Smooth muscle cell (in vitro differentiated cells): ENCODE results near the gene ARHGEF10L. TPM values are rescaled to one million over a fixed set of nuclear protein-coding genes. Genes with fewer than 3 reads are reported as not detected.

Experiments
- DNase-seq: peaks from one replicate; lab custom pipeline; 2025; ENCODE audit not compliant: unreplicated experiment; lab: John Stamatoyannopoulos, UW
- H2AFZ ChIP-seq: fragments of 200-600 bp; sonication (generic); 2 replicates; pipeline ENCODE4 v1.6.0; 2016; ENCODE audit warnings: antibody characterized with exemption, low read depth, mild to moderate bottlenecking
- H3F3A ChIP-seq: fragments of 200-600 bp; sonication (generic); 2 replicates; pipeline ENCODE4 v1.6.0; 2017; ENCODE audit warnings: antibody characterized with exemption, low read depth
- H3K27ac ChIP-seq: fragments of 200-600 bp; sonication (generic); 2 replicates; pipeline ENCODE4 v1.5.1; 2016; ENCODE audit warnings: low read depth, mild to moderate bottlenecking
- H3K27me3 ChIP-seq: fragments of 200-600 bp; sonication (generic); 2 replicates; pipeline ENCODE4 v1.6.1; 2016; ENCODE audit warnings: low read depth, mild to moderate bottlenecking
- H3K36me3 ChIP-seq: fragments of 200-600 bp; sonication (generic); 2 replicates; pipeline ENCODE4 v1.5.1; 2016; ENCODE audit warnings: low read depth
- H3K4me1 ChIP-seq: fragments of 200-600 bp; sonication (generic); 2 replicates; pipeline ENCODE4 v1.5.1; 2016; ENCODE audit warnings: low read depth
- H3K4me2 ChIP-seq: fragments of 200-600 bp; sonication (generic); 2 replicates; pipeline ENCODE4 v1.6.0; 2016; ENCODE audit warnings: mild to moderate bottlenecking
- H3K4me3 ChIP-seq: fragments of 200-600 bp; sonication (generic); 2 replicates; pipeline ENCODE4 v1.5.1; 2016; ENCODE audit warnings: mild to moderate bottlenecking
- H3K79me2 ChIP-seq: fragments of 200-600 bp; sonication (generic); 2 replicates; pipeline ENCODE4 v1.6.0; 2016; ENCODE audit warnings: low read depth, mild to moderate bottlenecking
- H3K9ac ChIP-seq: fragments of 200-600 bp; sonication (generic); 2 replicates; pipeline ENCODE4 v1.6.0; 2016; ENCODE audit warnings: low read depth
- H3K9me3 ChIP-seq: fragments of 200-600 bp; sonication (generic); replicated peaks from 2 replicates; pipeline ENCODE4 v1.5.1; 2016; ENCODE audit warnings: low read depth
- H4K20me1 ChIP-seq: fragments of 200-600 bp; sonication (generic); 2 replicates; pipeline ENCODE4 v1.6.0; 2016; ENCODE audit warnings: low read depth
- CTCF ChIP-seq: fragments of 200-600 bp; sonication (generic); IDR thresholded peaks from 2 replicates; pipeline ENCODE4 v1.5.1; 2017; ENCODE audit warnings: borderline replicate concordance, mild to moderate bottlenecking, antibody characterized with exemption; ENCODE audit not compliant: insufficient read depth, poor library complexity, severe bottlenecking
- WGBS: methylation state at CpG from one replicate; pipeline ENCODE4 v1.1.7; 2016; ENCODE audit warnings: low lambda C conversion rate; 5-methylcytosine and 5-hydroxymethylcytosine counted together
- polyA plus RNA-seq: library from polyadenylated mRNA; unstranded; fragments of >200 nt; fragmentation: Nextera tagmentation; extraction: Ambion mirVana; gene quantifications from 2 replicates; pipeline ENCODE4 v1.2.1, GENCODE V29; 2016
- total RNA-seq: library from RNA; depleted of rRNA; stranded (reverse); fragments of >200 nt; gene quantifications from 2 replicates; pipeline ENCODE4 v1.2.3, GENCODE V29; 2014

Gene ARHGEF10L
- total and polyA plus RNA-seq, 2 experiments from 2014 or later: 6.6 to 13.7 TPM

- Histone ChIP-seq H3K27me3 (no peaks in the 10 kb centered on the region), H3K36me3 (no peaks in the 10 kb centered on the region), H3K4me2 (no peak overlapping the region), H3K4me1 (no peaks in the 10 kb centered on the region), H3K9me3 (no peaks in the 10 kb centered on the region), H3F3A (no peaks in the 10 kb centered on the region), H4K20me1 (peaks cover 3% of the 10 kb centered on the region), H3K79me2 (no peaks in the 10 kb centered on the region), H2AFZ (no peak overlapping the region), H3K9ac (no peak overlapping the region), H3K4me3 (no peak overlapping the region), H3K27ac (no peak overlapping the region)
- DNase-seq: no peak
- TF ChIP-seq CTCF: no peak
- WGBS: 96% methylated on average over 12 of the region's 12 CpGs
These were observed 77.3 kb downstream of the ARHGEF10L start for GRCh38 chr1:17616731-17617279.

- H3K79me2 ChIP-seq: no peaks in the 10 kb centered on the region
- no peaks in the 10 kb centered on the region for H3K36me3 ChIP-seq
- no peaks in the 10 kb centered on the region for H3F3A ChIP-seq
- no peak overlapping the region for H3K4me3 ChIP-seq
- H3K9me3 ChIP-seq: no peaks in the 10 kb centered on the region
- TF ChIP-seq CTCF: no peak
- H3K27me3 ChIP-seq: no peaks in the 10 kb centered on the region
- no peak overlapping the region for H3K9ac ChIP-seq
- H3K27ac ChIP-seq: no peak overlapping the region
- H3K4me2 ChIP-seq: no peak overlapping the region
- no peaks in the 10 kb centered on the region for H3K4me1 ChIP-seq
- H4K20me1 ChIP-seq: no peaks in the 10 kb centered on the region
- H2AFZ ChIP-seq: no peak overlapping the region
- DNase-seq: no peak
- 67% methylated on average over 22 of the region's 27 CpGs for WGBS
These were observed 78.5 kb downstream of the ARHGEF10L start for GRCh38 chr1:17617787-17618557.

GRCh38 chr1:17618558-17619247 lies 79.2 kb downstream of the ARHGEF10L start:
- no peak overlapping the region for H3K4me2 ChIP-seq
- no peaks in the 10 kb centered on the region for H3K9me3 ChIP-seq
- H3K27ac ChIP-seq: no peak overlapping the region
- H3K79me2 ChIP-seq: no peaks in the 10 kb centered on the region
- H3F3A ChIP-seq: no peaks in the 10 kb centered on the region
- DNase-seq: no peak
- H4K20me1 ChIP-seq: no peaks in the 10 kb centered on the region
- H2AFZ ChIP-seq: no peak overlapping the region
- H3K27me3 ChIP-seq: no peaks in the 10 kb centered on the region
- H3K9ac ChIP-seq: no peak overlapping the region
- no peak overlapping the region for H3K4me3 ChIP-seq
- no peaks in the 10 kb centered on the region for H3K4me1 ChIP-seq
- H3K36me3 ChIP-seq: no peaks in the 10 kb centered on the region
- WGBS: 95% methylated on average over 18 of the region's 19 CpGs
- TF ChIP-seq CTCF: no peak
